CD4-positive, alpha-beta T cell (primary cell): Measurements from ENCODE around the gene PDILT. TPM values are rescaled to one million over a fixed set of nuclear protein-coding genes. Genes with fewer than 3 reads are reported as not detected.

Experiments used
- ATAC-seq: fragments of 200-7000 bp; cut with Tn5 transposase; one replicate; pipeline ENCODE4 v1.10.0; 2022; ENCODE audit warnings: mild to moderate bottlenecking; ENCODE audit not compliant: poor library complexity
- CTCF ChIA-PET: fragments of 350-600 bp; sonication (Branson Sonifier 250); formaldehyde crosslinking; loops from one replicate; lab custom pipeline; 2021; ENCODE audit warnings: antibody characterized with exemption, inconsistent platforms; lab: Charles Lee
- POLR2A ChIA-PET: fragments of 350-600 bp; sonication (Branson Sonifier 250); formaldehyde crosslinking; loops from one replicate; lab custom pipeline; 2021; ENCODE audit warnings: antibody characterized with exemption, inconsistent platforms; lab: Charles Lee
- DNase-seq, 14 experiments: peaks; one replicate each; pipeline ENCODE4 v3.0.0-alpha.2; 2013 to 2020; ENCODE audit warnings: mixed read lengths in 2 of 14
- H3K27ac ChIP-seq, 2 donors: one replicate each; pipeline versions ENCODE4 v1.5.1 to v1.7.0; 2013; ENCODE audit warnings: low read length in 2 of 2, low read depth in 1 of 2, mild to moderate bottlenecking in 1 of 2
- H3K27me3 ChIP-seq, 2 experiments: 1 replicate in 1 of 2; 2 replicates in 1 of 2; pipeline versions ENCODE4 v1.6.1 to v1.7.0; 2013; ENCODE audit warnings: low read length in 2 of 2, control low read depth in 1 of 2, mild to moderate bottlenecking in 1 of 2, moderate library complexity in 1 of 2; ENCODE audit not compliant: insufficient read depth in 2 of 2, control insufficient read depth in 1 of 2
- H3K36me3 ChIP-seq: one replicate; pipeline ENCODE4 v1.6.1; 2013; ENCODE audit warnings: low read length, control low read depth; ENCODE audit not compliant: insufficient read depth
- H3K4me1 ChIP-seq: one replicate; pipeline ENCODE4 v1.6.1; 2013; ENCODE audit warnings: low read length, control low read depth; ENCODE audit not compliant: insufficient read depth
- H3K4me3 ChIP-seq: one replicate; pipeline ENCODE4 v1.5.1; 2013; ENCODE audit warnings: mild to moderate bottlenecking, low read length, moderate library complexity
- H3K9me3 ChIP-seq, 2 experiments: 1 replicate in 1 of 2; 2 replicates in 1 of 2; pipeline versions ENCODE4 v1.6.1 to v1.7.0; 2013; ENCODE audit warnings: low read length in 2 of 2, mild to moderate bottlenecking in 2 of 2, control low read depth in 1 of 2, moderate library complexity in 1 of 2; ENCODE audit not compliant: control insufficient read depth in 1 of 2, insufficient read depth in 1 of 2
- H3K27ac Mint-ChIP-seq: one replicate; pipeline ENCODE4 v1.8.0; 2020; ENCODE audit warnings: mixed read lengths
- H3K27me3 Mint-ChIP-seq: one replicate; pipeline ENCODE4 v1.8.0; 2021; ENCODE audit warnings: mixed read lengths
- H3K36me3 Mint-ChIP-seq: one replicate; pipeline ENCODE4 v1.8.0; 2021; ENCODE audit warnings: low read depth, mixed read lengths
- H3K4me1 Mint-ChIP-seq: one replicate; pipeline ENCODE4 v1.8.0; 2021; ENCODE audit warnings: low read depth, mixed read lengths
- H3K4me3 Mint-ChIP-seq: one replicate; pipeline ENCODE4 v1.8.0; 2020; ENCODE audit warnings: mild to moderate bottlenecking, mixed read lengths
- H3K9me3 Mint-ChIP-seq: one replicate; pipeline ENCODE4 v1.8.0; 2020; ENCODE audit warnings: mixed read lengths
- intact Hi-C, 2 experiments: fragments of 100-400 bp; cut with DNase I in 1 of 2; cut with micrococcal nuclease in 1 of 2; formaldehyde crosslinking; loops; one replicate each; pipeline versions ENCODE4 v1.15.1 to v1.9.0; 2023 to 2025; cut with DNase I, micrococcal nuclease
- total RNA-seq, 174 experiments: library from RNA in 2 of 174; stranded (reverse) in 2 of 174; gene quantifications; one replicate each; pipeline ENCODE4 v1.2.3 and lab custom pipeline; 2021 to 2026
- TF ChIP-seq, protein P1 (sequence below): fragments of 200-600 bp; IDR thresholded peaks from one replicate; pipeline ENCODE4 v1.8.0; 2022; ENCODE audit warnings: antibody characterized with exemption, mild to moderate bottlenecking

PDILT gene
- total RNA-seq, 2 experiments from 2014 or later: not detected

DNA sequence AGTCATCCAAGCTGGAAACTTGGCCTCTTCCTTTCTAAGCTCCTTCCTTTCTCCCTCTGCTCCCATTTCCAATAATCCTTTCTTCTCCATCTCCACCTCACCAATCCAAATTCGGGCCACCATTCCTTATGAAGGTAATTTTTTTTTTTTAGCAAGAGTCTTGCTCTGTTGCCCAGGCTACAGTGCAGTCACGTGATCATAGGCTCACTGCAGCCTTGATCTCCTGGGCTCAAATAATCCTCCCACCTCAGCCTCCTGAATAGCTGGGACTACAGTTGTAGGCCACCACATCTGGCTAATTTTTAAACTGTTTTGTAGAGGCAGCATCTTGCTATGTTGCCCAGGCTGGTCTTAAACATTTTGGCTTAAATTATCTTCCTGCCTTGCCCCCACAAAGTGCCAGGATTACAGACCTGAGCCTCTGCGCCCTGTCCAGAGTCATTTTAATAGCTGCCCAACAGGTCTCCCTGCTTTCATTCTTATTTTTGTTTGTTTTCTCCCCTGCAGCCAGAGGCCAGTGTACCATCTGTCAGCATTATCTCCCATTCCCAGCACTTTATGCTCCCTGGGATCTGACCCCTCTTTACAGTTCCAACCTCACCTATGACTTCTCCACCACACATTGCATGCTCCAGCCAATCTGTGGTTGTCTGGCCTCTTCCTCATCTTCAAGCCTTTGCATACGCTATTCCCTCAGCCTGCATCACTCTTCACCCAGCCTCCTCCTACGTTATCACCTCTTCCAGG, 75.0 kb downstream of the PDILT start:
- H3K4me3 Mint-ChIP-seq: no peak overlapping the region
- Histone ChIP-seq H3K27me3 (no peaks in the 10 kb centered on the region), H3K4me1 (no peaks in the 10 kb centered on the region), H3K36me3 (no peaks in the 10 kb centered on the region), H3K27ac (no peak overlapping the region), H3K4me3 (no peak overlapping the region), H3K9me3 (no peaks in the 10 kb centered on the region)
- H3K4me1 Mint-ChIP-seq: no peaks in the 10 kb centered on the region
- TF ChIP-seq, protein P1, sequence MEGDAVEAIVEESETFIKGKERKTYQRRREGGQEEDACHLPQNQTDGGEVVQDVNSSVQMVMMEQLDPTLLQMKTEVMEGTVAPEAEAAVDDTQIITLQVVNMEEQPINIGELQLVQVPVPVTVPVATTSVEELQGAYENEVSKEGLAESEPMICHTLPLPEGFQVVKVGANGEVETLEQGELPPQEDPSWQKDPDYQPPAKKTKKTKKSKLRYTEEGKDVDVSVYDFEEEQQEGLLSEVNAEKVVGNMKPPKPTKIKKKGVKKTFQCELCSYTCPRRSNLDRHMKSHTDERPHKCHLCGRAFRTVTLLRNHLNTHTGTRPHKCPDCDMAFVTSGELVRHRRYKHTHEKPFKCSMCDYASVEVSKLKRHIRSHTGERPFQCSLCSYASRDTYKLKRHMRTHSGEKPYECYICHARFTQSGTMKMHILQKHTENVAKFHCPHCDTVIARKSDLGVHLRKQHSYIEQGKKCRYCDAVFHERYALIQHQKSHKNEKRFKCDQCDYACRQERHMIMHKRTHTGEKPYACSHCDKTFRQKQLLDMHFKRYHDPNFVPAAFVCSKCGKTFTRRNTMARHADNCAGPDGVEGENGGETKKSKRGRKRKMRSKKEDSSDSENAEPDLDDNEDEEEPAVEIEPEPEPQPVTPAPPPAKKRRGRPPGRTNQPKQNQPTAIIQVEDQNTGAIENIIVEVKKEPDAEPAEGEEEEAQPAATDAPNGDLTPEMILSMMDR: no peak
- DNase-seq: no peak
- no peak for ATAC-seq
- no peaks in the 10 kb centered on the region for H3K36me3 Mint-ChIP-seq
- H3K27me3 Mint-ChIP-seq: no peaks in the 10 kb centered on the region
- CTCF ChIA-PET: no interaction called here
- POLR2A ChIA-PET: no interaction called here
- peaks cover 2% of the 10 kb centered on the region for H3K9me3 Mint-ChIP-seq
- intact Hi-C loops: no loop called here
- no peak overlapping the region for H3K27ac Mint-ChIP-seq

DNA sequence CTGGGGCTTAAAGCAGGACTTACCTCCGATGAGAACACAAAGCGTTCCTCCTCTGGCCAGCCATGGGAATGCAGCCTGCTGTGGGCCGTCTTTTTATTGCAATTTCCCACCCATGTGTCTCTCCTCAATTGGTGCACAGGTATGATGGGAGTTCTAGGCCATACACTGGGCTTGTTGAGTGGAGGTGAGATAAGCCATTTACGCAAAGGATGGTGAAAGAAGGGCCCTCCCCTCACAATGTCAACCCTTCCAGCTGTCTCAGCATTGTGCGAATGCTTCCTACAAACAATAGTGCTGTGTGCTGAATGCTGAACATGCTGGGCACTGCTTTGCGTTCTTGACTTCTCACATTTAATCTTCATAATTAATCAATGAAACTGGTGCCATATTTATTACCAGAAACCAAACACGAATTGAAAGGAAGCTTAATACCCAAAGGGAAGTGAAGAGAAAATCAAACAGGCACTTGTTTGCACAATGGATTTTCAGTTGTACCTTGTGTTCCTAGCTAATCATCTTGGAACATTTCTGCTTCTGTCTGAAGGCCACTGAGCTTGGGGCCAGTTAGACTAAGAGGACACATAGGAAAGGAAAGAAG, 77.0 kb downstream of the PDILT start, which contains the start of gene GP2:
Gene GP2 (minus strand): TSS at position 70 of the 598 bp plus-strand sequence. CDS start 1,082 bp downstream, outside the sequence.
- no peaks in the 10 kb centered on the region for H3K36me3 Mint-ChIP-seq
- Histone ChIP-seq H3K4me3 (no peak within 1 kb of the TSS), H3K4me1 (no peaks in the 10 kb centered on the region), H3K27ac (no peak within 1 kb of the TSS), H3K9me3 (no peaks in the 10 kb centered on the region), H3K27me3 (peaks cover 0 to 3% of the 10 kb centered on the region in 2 experiments), H3K36me3 (no peaks in the 10 kb centered on the region)
- H3K4me3 Mint-ChIP-seq: no peak within 1 kb of the TSS
- H3K27me3 Mint-ChIP-seq: no peaks in the 10 kb centered on the region
- ATAC-seq: no peak
- ChIA-PET CTCF (no interaction called here), POLR2A (no interaction called here)
- TF ChIP-seq, protein P1: no peak
- DNase-seq: no peak
- no peak within 1 kb of the TSS for H3K27ac Mint-ChIP-seq
- intact Hi-C loops: no loop called here
- H3K4me1 Mint-ChIP-seq: no peaks in the 10 kb centered on the region
- H3K9me3 Mint-ChIP-seq: peaks cover 2% of the 10 kb centered on the region

DNA sequence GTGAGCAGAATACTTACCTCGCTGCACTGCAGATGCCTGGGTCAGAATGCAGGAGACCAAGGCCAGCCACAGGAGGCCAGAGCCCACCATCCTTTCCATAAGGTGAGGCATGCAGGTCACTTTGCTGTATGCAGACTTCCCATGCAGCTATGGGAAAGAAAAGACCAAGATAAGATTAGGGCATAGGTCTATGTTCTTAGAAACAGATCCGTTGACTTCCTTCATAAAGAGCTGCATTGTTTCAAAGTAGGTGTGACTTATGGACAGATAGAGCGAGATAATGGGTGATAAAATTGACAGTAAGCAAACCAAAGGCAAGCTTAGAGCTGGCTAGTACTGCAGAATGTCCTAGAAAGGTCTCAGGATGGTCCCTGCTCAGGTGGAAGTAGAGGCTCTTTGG, 78.2 kb downstream of the PDILT start:
- Histone ChIP-seq H3K4me3 (no peak overlapping the region), H3K27ac (no peak overlapping the region), H3K9me3 (no peaks in the 10 kb centered on the region), H3K4me1 (no peaks in the 10 kb centered on the region), H3K27me3 (peaks cover 0 to 3% of the 10 kb centered on the region in 2 experiments), H3K36me3 (no peaks in the 10 kb centered on the region)
- intact Hi-C loops: no loop called here
- Mint-ChIP-seq H3K9me3 (peaks cover 2% of the 10 kb centered on the region), H3K27ac (no peak overlapping the region), H3K27me3 (no peaks in the 10 kb centered on the region), H3K36me3 (no peaks in the 10 kb centered on the region), H3K4me3 (no peak overlapping the region), H3K4me1 (no peaks in the 10 kb centered on the region)
- DNase-seq: no peak
- TF ChIP-seq, protein P1: no peak
- ChIA-PET POLR2A (no interaction called here), CTCF (no interaction called here)
- ATAC-seq: no peak
